ENCODE data around the gene PHF21A.

DNA sequence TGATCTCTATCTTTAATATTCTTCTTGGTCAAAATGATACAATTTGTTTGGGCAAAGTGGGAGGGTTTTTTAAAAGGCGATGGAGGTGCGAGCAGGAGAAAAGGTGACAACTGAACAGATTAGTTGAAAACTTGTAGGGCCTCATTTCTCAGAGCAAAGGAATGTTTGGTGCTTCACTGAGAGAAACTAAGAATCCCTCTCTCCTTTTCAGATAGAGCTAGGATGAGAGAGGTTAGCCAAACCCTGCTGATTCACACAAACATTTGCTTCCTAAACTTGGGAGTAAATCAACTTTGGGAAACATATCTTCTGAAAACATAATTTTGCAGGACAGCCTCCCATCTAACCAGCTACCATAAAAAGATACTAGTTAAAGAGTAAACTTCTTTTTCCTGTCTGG, 57.0 kb downstream of the PHF21A start:
- TF ChIP-seq, protein P1, sequence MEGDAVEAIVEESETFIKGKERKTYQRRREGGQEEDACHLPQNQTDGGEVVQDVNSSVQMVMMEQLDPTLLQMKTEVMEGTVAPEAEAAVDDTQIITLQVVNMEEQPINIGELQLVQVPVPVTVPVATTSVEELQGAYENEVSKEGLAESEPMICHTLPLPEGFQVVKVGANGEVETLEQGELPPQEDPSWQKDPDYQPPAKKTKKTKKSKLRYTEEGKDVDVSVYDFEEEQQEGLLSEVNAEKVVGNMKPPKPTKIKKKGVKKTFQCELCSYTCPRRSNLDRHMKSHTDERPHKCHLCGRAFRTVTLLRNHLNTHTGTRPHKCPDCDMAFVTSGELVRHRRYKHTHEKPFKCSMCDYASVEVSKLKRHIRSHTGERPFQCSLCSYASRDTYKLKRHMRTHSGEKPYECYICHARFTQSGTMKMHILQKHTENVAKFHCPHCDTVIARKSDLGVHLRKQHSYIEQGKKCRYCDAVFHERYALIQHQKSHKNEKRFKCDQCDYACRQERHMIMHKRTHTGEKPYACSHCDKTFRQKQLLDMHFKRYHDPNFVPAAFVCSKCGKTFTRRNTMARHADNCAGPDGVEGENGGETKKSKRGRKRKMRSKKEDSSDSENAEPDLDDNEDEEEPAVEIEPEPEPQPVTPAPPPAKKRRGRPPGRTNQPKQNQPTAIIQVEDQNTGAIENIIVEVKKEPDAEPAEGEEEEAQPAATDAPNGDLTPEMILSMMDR (IDR thresholded peaks at IDR 0.05) = no peak
- no peak for TF ChIP-seq POLR2A (IDR thresholded peaks at IDR 0.05)

Data from uterus (tissue), 2 donors.